ENCODE measurements around the gene CCDC159. TPM values are rescaled to one million over a fixed set of nuclear protein-coding genes. Genes with fewer than 3 reads are reported as not detected.
"Not testable (repeated sequence)": the region's sequence is repeated elsewhere in the genome, so short reads cannot be mapped to it uniquely, and the experiment has no call there.

Gene CCDC159, protein sequence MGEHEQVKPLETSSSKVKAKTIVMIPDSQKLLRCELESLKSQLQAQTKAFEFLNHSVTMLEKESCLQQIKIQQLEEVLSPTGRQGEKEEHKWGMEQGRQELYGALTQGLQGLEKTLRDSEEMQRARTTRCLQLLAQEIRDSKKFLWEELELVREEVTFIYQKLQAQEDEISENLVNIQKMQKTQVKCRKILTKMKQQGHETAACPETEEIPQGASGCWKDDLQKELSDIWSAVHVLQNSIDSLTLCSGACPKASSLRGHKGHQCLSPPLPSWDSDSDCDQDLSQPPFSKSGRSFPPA
- total RNA-seq = 66.5 TPM
- 10 to 100 TPM; 18.7 to 23.1 (median 21.7) TPM for polyA plus RNA-seq

DNA sequence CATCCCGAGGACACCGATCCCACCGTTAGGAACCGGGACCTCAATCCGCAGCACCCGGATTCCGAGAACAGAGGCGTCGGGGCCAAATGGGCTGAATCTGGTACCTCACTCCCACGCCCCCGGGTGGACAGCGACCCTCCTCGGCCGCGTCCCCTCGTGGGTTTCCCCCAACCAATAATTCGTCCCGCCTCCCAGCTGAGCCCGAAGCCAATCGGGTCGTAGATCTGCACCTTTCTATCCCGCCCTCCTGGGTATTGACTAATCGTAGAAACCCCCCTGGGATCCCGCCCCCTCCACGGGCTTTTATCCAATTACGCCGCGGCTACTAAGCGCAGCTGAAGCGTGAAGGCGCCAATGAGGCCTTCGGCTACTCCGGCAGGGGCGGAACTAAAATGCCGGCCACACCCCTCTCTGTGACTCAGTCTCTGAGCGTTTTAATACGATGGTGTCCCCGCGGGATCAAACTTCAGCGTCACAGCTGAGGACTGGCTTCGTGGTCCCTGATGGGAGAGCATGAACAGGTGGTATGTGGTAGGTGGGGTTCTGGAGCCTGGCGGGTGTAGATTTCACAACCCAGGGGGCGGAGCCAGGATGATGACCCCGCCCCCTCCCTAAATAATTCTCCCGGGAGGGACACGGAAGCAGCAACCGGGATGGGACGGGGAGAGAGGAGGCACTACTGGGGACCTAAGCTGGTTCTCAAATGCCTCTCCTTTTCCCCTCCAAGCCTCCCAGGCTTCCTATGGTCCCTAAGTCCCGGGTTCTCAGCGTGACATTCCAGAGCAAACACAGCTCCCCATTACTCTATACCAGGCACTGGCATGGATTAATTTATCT is at the start of gene CCDC159, which contains the start of gene TMEM205:
Gene CCDC159 (plus strand): TSS at position 416 of the 837 bp plus-strand sequence. CDS start 88 bp downstream, at position 504.
Gene TMEM205 (minus strand): TSS at position 165 of the 837 bp plus-strand sequence. CDS start 649 bp downstream, outside the sequence.
- peaks cover 2% of the 10 kb centered on the region for H3K36me3 ChIP-seq (ENCODE audit: control insufficient read depth, insufficient read depth, low read length)
- Mint-ChIP-seq H3K9me3 (no peaks in the 10 kb centered on the region), H3K4me3 (peak within 1 kb of the TSS; percentile 91 to 99 (median 99)), H3K27ac (peak within 1 kb of the TSS; percentile 91 to 98 (median 95)), H3K36me3 (peaks cover 8% of the 10 kb centered on the region), H3K27me3 (peaks cover 4% of the 10 kb centered on the region), H3K4me1 (peaks cover 0 to 39% (median 15%) of the 10 kb centered on the region in 4 donors)
- H3K27me3 ChIP-seq (ENCODE audit: control insufficient read depth, insufficient read depth, low read length) = no peaks in the 10 kb centered on the region
- H3K27ac ChIP-seq (ENCODE audit: insufficient read depth, low read length, poor library complexity, severe bottlenecking) = peak within 1 kb of the TSS; percentile 84
- H3K9me3 ChIP-seq (ENCODE audit: control insufficient read depth in 2 of 2, low read length in 2 of 2) = peaks cover 0 to 3% of the 10 kb centered on the region in 2 experiments
- ATAC-seq (ENCODE audit: low read depth in 2 of 2) = peak; percentile 97
- peaks cover 21% of the 10 kb centered on the region for H3K4me1 ChIP-seq (ENCODE audit: control insufficient read depth, insufficient read depth, low read length, poor library complexity, severe bottlenecking)
- peak within 1 kb of the TSS; percentile 97 for H3K4me3 ChIP-seq (ENCODE audit: low read depth, low read length)
- DNase-seq = peak; percentile 98 to 99 (median 99)

DNA sequence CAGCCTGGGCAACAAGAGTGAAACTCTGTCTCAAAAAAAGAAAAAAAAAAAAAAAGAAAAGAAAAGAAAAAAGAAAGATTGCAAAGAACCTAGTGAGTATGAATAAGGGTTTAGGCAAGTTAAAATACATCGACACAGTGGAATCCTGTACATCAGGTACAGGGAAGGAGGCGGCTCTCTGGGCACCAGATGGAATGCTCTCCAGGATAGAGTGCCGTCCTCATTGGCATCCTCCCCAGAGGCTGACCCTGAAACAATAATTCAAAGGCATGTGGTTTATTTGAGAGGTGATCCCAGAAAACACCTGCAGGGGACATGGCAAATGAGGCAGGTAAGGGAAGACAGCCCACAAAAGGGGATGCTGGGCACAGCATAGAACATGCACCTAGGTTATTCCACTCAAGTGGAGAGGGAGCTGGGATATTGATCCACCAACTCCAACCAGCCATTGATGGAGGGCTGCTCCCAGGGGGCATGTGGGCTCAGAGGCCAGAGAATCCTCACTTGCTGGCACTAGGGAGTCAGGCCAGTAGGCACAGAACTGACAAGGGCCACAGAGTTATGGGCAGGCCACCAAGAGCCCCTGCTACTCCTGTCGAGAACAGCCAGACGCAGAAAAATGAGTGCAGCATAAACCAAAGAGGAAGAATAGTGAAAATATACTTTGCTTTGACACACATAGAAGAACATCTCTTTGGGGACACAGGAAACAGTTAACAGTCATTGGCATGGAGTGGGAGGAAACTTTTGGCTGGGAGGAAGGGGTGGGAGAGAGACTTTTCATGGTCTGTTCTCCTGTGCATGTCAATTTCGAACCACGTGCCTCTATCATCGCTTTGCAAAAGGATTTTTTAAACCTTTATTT is 46.1 kb upstream of the CCDC159 start:
- no peaks in the 10 kb centered on the region for H3K27me3 ChIP-seq (ENCODE audit: control insufficient read depth, insufficient read depth, low read length)
- H3K9me3 ChIP-seq (ENCODE audit: control insufficient read depth in 2 of 2, low read length in 2 of 2) = no peaks in the 10 kb centered on the region
- no peaks in the 10 kb centered on the region for H3K9me3 Mint-ChIP-seq
- H3K27me3 Mint-ChIP-seq = peaks cover 12% of the 10 kb centered on the region
- DNase-seq = no peak
- H3K4me3 ChIP-seq (ENCODE audit: low read depth, low read length) = no peak overlapping the region
- H3K36me3 Mint-ChIP-seq = no peaks in the 10 kb centered on the region
- peak overlapping the region in 1 of 4 donors; percentile 23 for H3K4me3 Mint-ChIP-seq
- no peak overlapping the region for H3K27ac ChIP-seq (ENCODE audit: insufficient read depth, low read length, poor library complexity, severe bottlenecking)
- H3K4me1 ChIP-seq (ENCODE audit: control insufficient read depth, insufficient read depth, low read length, poor library complexity, severe bottlenecking) = no peaks in the 10 kb centered on the region
- ATAC-seq (ENCODE audit: low read depth in 2 of 2) = no peak
- H3K4me1 Mint-ChIP-seq = no peaks in the 10 kb centered on the region
- H3K36me3 ChIP-seq (ENCODE audit: control insufficient read depth, insufficient read depth, low read length) = no peaks in the 10 kb centered on the region
- H3K27ac Mint-ChIP-seq = no peak overlapping the region

- Histone ChIP-seq H3K36me3 (ENCODE audit: control insufficient read depth, insufficient read depth, low read length) (no peaks in the 10 kb centered on the region), H3K27ac (ENCODE audit: insufficient read depth, low read length, poor library complexity, severe bottlenecking) (no peak overlapping the region), H3K9me3 (ENCODE audit: control insufficient read depth in 2 of 2, low read length in 2 of 2) (no peaks in the 10 kb centered on the region), H3K4me3 (ENCODE audit: low read depth, low read length) (no peak overlapping the region), H3K27me3 (ENCODE audit: control insufficient read depth, insufficient read depth, low read length) (no peaks in the 10 kb centered on the region), H3K4me1 (ENCODE audit: control insufficient read depth, insufficient read depth, low read length, poor library complexity, severe bottlenecking) (no peaks in the 10 kb centered on the region)
- Mint-ChIP-seq H3K36me3 (no peaks in the 10 kb centered on the region), H3K27ac (peak overlapping the region in 1 of 3 donors; percentile 14), H3K4me3 (peak overlapping the region in 1 of 4 donors; percentile 23), H3K9me3 (no peaks in the 10 kb centered on the region), H3K27me3 (peaks cover 11% of the 10 kb centered on the region), H3K4me1 (no peaks in the 10 kb centered on the region)
- DNase-seq (no peak), ATAC-seq (ENCODE audit: low read depth in 2 of 2) (no peak)
Measured at GRCh38 chr19:11300811-11301120, 45.6 kb upstream of the CCDC159 start.

DNA sequence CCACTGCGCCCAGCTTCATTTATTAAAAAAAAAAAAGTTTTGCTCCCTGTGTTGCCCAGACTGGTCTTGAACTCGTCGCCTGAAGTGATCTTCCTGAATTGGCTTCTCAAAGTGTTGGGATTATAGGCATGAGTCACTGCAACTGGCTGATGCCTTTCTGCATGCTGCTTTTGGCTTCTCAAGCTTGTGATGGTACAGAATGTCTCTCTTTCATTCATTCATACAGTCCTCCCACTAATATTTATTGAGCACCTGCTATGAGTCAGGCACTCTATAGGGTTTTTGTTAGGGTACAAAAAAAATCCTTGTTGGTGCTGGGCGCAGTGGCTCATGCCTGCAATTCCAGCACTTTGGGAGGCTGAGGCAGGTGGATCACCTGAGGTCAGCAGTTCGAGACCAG is 41.4 kb upstream of the CCDC159 start:
- Mint-ChIP-seq H3K27me3 (peaks cover 10% of the 10 kb centered on the region), H3K4me3 (no peak overlapping the region), H3K27ac (no peak overlapping the region), H3K4me1 (no peaks in the 10 kb centered on the region), H3K9me3 (no peaks in the 10 kb centered on the region), H3K36me3 (no peaks in the 10 kb centered on the region)
- H3K9me3 ChIP-seq (ENCODE audit: control insufficient read depth in 2 of 2, low read length in 2 of 2) = no peaks in the 10 kb centered on the region
- no peak for DNase-seq
- no peaks in the 10 kb centered on the region for H3K27me3 ChIP-seq (ENCODE audit: control insufficient read depth, insufficient read depth, low read length)
- no peak overlapping the region for H3K27ac ChIP-seq (ENCODE audit: insufficient read depth, low read length, poor library complexity, severe bottlenecking)
- no peaks in the 10 kb centered on the region for H3K4me1 ChIP-seq (ENCODE audit: control insufficient read depth, insufficient read depth, low read length, poor library complexity, severe bottlenecking)
- ATAC-seq (ENCODE audit: low read depth in 2 of 2) = no peak
- no peak overlapping the region for H3K4me3 ChIP-seq (ENCODE audit: low read depth, low read length)
- no peaks in the 10 kb centered on the region for H3K36me3 ChIP-seq (ENCODE audit: control insufficient read depth, insufficient read depth, low read length)

DNA sequence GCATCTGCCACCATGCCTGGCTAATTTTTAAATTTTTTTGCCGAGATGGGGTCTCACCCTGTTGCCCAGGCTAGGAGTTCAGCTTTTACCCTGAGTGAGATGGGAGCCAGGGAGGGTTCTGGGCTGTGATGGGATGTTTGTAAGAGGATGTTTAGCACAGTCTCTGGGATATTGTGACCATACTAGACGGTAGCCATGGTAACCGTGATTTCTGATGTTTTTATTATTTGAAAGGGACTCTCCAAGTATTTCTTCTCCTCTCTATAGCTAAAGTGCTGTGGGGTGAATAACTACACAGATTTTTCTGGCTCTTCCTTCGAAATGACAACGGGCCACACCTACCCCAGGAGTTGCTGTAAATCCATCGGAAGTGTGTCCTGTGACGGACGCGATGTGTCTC is 40.0 kb upstream of the CCDC159 start:
- ATAC-seq (ENCODE audit: low read depth in 2 of 2) (no peak), DNase-seq (no peak)
- H3K36me3 ChIP-seq (ENCODE audit: control insufficient read depth, insufficient read depth, low read length) = no peaks in the 10 kb centered on the region
- H3K4me3 ChIP-seq (ENCODE audit: low read depth, low read length) = no peak overlapping the region
- no peak overlapping the region for H3K4me3 Mint-ChIP-seq
- no peaks in the 10 kb centered on the region for H3K27me3 ChIP-seq (ENCODE audit: control insufficient read depth, insufficient read depth, low read length)
- no peaks in the 10 kb centered on the region for H3K36me3 Mint-ChIP-seq
- H3K27ac ChIP-seq (ENCODE audit: insufficient read depth, low read length, poor library complexity, severe bottlenecking) = no peak overlapping the region
- H3K9me3 Mint-ChIP-seq = no peaks in the 10 kb centered on the region
- no peaks in the 10 kb centered on the region for H3K9me3 ChIP-seq (ENCODE audit: control insufficient read depth in 2 of 2, low read length in 2 of 2)
- H3K27ac Mint-ChIP-seq = no peak overlapping the region
- no peaks in the 10 kb centered on the region for H3K4me1 Mint-ChIP-seq
- peaks cover 10% of the 10 kb centered on the region for H3K27me3 Mint-ChIP-seq
- no peaks in the 10 kb centered on the region for H3K4me1 ChIP-seq (ENCODE audit: control insufficient read depth, insufficient read depth, low read length, poor library complexity, severe bottlenecking)

DNA sequence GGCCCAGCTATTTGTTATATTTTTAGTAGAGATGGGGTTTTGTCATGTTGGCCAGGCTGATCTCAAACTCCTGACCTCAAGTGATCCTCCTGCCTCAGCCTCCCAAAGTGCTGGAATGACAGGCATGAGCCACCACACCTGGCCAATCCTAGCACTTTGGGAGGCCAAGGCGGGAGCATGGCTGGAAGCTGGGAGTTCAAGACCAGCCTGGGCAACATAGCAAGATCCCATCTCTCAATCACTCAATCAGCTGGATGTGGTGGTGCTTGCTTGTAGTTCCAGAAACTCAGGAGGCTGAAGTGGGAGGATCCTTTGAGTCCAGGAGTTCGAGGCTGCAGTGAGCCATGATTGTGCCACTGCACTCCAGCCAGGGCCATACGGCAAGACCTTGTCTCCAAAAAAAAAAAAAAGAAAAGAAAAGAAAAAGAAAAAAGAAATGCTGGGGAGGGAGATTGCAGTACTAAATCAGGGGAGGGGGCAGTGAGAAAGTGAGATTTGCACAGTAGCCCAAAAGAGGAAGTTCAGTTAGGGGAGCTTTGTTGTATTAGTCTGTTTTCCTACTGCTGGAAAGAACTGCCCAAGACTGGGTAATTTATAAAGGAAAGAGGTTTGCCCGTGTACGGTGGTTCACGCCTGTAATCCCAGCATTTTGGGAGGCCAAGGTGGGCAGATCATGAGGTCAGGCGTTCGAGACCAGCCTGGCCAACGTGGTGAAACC is 25.9 kb upstream of the CCDC159 start:
- peaks cover 0 to 25% (median 15%) of the 10 kb centered on the region in 4 donors for H3K4me1 Mint-ChIP-seq
- ATAC-seq (ENCODE audit: low read depth in 2 of 2); H3K9me3 ChIP-seq (ENCODE audit: control insufficient read depth in 2 of 2, low read length in 2 of 2); H3K9me3 Mint-ChIP-seq; DNase-seq; H3K27ac Mint-ChIP-seq; H3K27ac ChIP-seq (ENCODE audit: insufficient read depth, low read length, poor library complexity, severe bottlenecking); H3K27me3 Mint-ChIP-seq; H3K4me3 ChIP-seq (ENCODE audit: low read depth, low read length); H3K36me3 ChIP-seq (ENCODE audit: control insufficient read depth, insufficient read depth, low read length); H3K27me3 ChIP-seq (ENCODE audit: control insufficient read depth, insufficient read depth, low read length): not testable (repeated sequence)
- H3K4me3 Mint-ChIP-seq = peak overlapping the region in 1 of 4 donors; percentile 43
- H3K36me3 Mint-ChIP-seq = peaks cover 10% of the 10 kb centered on the region
- peaks cover 11% of the 10 kb centered on the region for H3K4me1 ChIP-seq (ENCODE audit: control insufficient read depth, insufficient read depth, low read length, poor library complexity, severe bottlenecking)

All from CD4-positive, CD25-positive, alpha-beta regulatory T cell (primary cell).